Adrenal gland (tissue), 5 donors: ENCODE data around the gene DNAH1.
"Not testable (repeated sequence)": the region's sequence is repeated elsewhere in the genome, so short reads cannot be mapped to it uniquely, and the experiment has no call there.

Experiments
- CTCF ChIP-seq, 6 experiments: fragments of 450-650 bp in 4 of 6; fragments of 200-600 bp in 2 of 6; sonication (generic) in 1 of 6; IDR thresholded peaks; 1 replicate in 5 of 6; 2 replicates in 1 of 6; pipeline versions ENCODE4 v1.5.1 to v1.8.0; 2016 to 2021; ENCODE audit warnings: antibody characterized with exemption in 6 of 6, mild to moderate bottlenecking in 2 of 6, moderate library complexity in 1 of 6
- POLR2A ChIP-seq, 2 donors: fragments of 450-650 bp; IDR thresholded peaks; one replicate each; pipeline ENCODE4 v1.6.1; 2017; ENCODE audit warnings: antibody characterized with exemption in 2 of 2, mild to moderate bottlenecking in 2 of 2, moderate library complexity in 1 of 2
- donor health status: DM: no; HTN: no; CAD: no.

- not testable (repeated sequence) for TF ChIP-seq CTCF, POLR2A (IDR thresholded peaks at IDR 0.05)
These were observed 41.3 kb upstream of the DNAH1 start for GRCh38 chr3:52274781-52275180.
